HG02798 (cell line): ENCODE measurements around the gene FGL2.
"Not testable (repeated sequence)": the region's sequence is repeated elsewhere in the genome, so short reads cannot be mapped to it uniquely, and the experiment has no call there.

ENCODE experiments used
- ATAC-seq: cut with Tn5 transposase; IDR thresholded peaks from one replicate; pipeline ENCODE4 v1.9.1; 2021; ENCODE audit warnings: mild to moderate bottlenecking; ENCODE audit not compliant: unreplicated experiment, poor library complexity

Gene FGL2

DNA sequence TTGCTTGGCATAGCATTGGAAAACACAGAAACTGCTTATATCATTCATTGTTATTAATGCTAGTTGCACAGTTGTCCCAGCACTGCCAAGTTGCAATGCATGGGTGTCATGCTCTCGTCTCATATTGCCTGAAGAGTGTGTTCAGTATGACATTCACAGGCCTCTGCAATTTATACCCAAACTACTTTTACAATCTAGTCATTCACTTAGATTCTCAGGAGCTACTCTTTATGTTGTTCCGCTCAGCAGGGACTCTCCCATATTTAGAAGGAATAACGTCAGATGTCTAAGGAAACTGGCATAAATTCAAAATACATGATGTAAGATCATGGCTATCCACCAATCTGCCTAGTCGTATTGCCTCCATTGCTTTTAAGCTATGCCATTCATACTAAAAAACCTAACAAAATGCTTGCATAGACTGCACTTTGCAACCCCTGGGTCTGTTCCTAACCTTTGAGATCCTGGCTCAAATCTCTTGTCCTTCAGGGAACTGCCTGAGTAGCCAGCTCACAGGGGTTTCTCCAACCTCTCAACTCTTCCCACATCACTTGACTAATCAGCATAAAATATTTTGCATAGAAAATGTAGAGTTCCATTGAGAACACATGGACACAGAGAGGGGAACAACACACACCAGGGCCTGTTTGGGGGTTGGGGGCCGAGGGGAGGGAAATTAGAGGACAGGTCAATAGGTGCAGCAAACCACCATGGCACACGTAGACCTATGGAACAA lies 27.0 kb downstream of the FGL2 start:
- ATAC-seq = not testable (repeated sequence)

DNA sequence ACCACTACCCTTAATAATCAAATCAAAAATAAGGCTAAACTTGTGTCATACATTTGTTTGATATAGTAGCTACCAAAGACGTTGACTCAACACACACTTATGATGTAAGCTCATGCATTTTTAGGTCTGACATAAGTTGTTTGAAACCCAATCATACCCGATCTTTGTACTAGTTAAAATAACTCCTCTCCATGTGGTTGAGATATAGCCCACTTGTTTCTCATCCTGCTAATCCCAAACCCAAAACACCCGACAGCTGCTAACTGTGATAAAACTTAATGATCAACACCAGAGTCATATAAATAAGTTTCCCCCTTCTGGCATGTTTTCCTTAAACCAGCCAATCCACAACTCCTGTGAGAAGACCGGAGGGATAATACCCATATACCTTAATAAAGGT lies 28.5 kb downstream of the FGL2 start:
- ATAC-seq = not testable (repeated sequence)

DNA sequence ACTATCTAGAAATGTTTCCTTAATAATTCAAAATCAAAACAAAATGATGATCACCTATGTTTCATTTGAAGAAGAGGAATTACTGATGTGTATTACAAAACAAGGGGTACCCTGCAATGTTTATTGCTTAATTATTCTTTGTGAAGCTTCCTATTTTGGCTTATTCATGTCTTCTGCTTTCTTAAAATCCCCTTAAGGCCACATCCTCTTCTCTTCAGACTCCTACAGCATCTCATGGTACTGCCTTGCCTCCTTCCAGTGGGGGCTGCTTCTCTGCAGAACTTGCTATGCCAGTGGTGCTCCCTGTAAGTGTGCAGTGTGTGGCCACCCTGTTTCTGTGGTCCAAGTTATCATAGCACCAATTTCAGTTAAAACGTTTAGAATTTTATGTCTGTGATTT lies 42.2 kb downstream of the FGL2 start:
- ATAC-seq = peak; percentile 59

DNA sequence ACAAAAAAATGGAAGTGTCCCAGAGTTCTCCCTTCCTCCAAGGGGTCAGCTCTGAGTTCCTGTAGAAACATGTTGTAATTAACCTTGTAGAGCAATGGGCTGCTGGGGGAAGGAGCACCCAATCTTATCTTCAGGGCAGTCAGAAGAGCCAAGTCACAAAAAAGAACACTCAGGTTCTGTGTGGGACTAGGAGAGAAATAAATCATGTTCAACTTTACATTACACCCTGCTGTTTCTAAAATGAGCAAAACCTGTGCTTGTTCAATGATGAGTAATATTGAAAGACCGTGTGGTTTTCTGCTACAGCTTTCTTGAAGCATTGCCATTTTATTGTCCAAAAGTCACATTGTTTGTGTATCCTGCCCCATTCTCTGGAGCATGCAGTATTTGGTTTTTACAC lies 42.6 kb downstream of the FGL2 start:
- ATAC-seq = peak; percentile 85

DNA sequence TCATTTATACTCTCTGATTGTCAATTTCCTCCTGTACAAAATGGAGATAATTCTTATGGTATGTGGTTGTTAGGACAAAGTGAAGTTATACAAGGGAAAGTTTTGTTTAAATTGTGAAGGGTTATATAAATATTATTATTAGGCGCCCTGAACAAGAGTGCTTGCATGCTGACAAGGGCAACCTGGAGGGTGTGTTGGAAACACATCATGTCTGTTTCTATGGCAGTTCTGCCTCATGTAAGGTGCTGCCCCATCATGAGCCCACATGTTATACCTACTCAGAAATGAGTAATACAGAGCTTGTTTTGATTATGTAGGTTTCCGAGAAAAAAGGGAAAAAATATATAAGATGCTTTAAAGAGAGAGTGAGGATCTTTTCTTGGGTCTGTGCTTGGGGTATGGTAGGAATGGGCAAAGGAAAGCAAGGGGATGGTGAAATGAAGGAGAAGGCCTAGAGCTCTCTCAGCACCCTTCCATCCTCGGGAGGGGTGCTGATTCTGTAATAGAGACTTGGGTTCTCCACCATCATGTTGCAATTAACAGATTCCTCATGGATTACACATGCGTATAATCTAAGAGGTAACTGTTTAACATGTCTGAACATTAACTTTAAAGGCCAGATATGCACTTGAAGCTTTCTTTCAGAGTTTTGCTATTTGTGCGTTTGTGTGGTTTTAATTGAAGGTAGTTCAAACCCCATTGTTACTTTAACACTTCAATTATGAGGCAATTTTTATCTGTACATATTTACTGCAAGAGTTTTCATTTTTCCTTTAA lies 43.8 kb downstream of the FGL2 start:
- peak; percentile 23 for ATAC-seq

DNA sequence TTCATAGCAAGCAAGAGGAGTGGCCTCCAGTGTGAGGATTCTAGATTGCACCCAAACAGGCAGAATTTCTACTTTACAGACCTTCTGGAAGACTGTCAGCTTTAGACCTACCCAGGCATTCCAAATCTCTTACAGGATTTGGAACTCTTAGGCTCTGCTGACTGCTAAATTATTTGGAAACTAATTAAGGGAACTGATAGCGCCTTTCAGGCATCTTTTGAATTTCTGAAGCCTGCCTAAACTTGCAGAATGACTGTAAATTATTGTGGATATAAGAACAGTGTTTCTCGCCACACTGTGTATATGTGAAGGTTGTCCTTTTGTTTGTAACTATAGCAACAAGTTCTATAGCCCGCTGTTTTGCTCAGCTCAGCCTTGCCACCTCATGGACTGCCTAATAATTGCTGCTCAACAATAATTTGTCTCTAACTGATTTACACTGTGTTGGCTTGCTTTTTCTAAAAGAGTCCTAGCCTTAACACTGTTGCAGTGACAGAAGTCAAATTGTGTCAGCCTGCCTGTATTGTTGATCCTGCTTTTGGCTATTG lies 44.6 kb downstream of the FGL2 start:
- peak; percentile 42 for ATAC-seq

DNA sequence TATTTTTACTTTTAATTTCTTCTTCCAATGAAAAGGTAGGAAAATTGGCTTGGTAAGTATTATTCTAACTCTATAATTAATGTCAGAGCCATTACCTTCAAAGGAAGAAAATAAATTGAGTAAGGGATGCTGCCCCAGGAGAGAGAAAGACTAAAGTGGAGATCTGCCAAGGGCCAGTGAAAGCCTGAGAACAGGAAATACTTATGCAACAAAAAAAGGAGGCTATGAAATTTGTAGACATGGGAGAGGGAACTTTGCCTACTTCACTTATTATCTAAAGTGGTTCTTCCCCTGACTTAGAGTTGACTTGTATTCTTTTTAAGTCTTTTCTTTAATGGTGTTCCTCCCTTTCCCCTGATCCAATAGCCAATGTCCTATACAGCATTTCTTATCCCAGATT lies 47.4 kb downstream of the FGL2 start:
- ATAC-seq = not testable (repeated sequence)
